ENCODE data around the gene GFM2. TPM values are rescaled to one million over a fixed set of nuclear protein-coding genes. Genes with fewer than 3 reads are reported as not detected.

GFM2 gene
- total and polyA plus RNA-seq, 2 of the 13 experiments (the other 11 are each of a cell fraction or from before 2014, with no cell fraction given), result 22.0 to 41.6 TPM

- no peak for TF ChIP-seq PRDM15 (CRISPR knock-in tag; IDR thresholded peaks at IDR 0.05)
- no peak for TF ChIP-seq BRCA1 (CRISPR knock-in tag; IDR thresholded peaks at IDR 0.05)
- TF ChIP-seq SRSF9 (IDR thresholded peaks at IDR 0.05; ENCODE audit: borderline replicate concordance, insufficient read depth, low read depth, low read length, poor library complexity, severe bottlenecking), result no peak
- no peak for TF ChIP-seq TRIM24 (CRISPR knock-in tag; IDR thresholded peaks at IDR 0.05)
- TF ChIP-seq STAT5B (CRISPR knock-in tag; IDR thresholded peaks at IDR 0.05), result no peak
- TF ChIP-seq TCF12 (IDR thresholded peaks at IDR 0.05), result no peak
- TF ChIP-seq TCF12 (CRISPR knock-in tag; IDR thresholded peaks at IDR 0.05), result no peak
- peak; percentile 21; the same call in 1 of the 2 replicates for TF ChIP-seq RXRB (CRISPR knock-in tag; IDR thresholded peaks at IDR 0.05; ENCODE audit: borderline replicate concordance)
- TF ChIP-seq ZNF326 (CRISPR knock-in tag; IDR thresholded peaks at IDR 0.05; ENCODE audit: borderline replicate concordance), result no peak
These were observed 79.8 kb downstream of the GFM2 start (continued) for GRCh38 chr5:74686962-74687751.
